GM23338 (cell line): ENCODE measurements around the gene FAXC. TPM values are rescaled to one million over a fixed set of nuclear protein-coding genes. Genes with fewer than 3 reads are reported as not detected.

Experiments used
- ATAC-seq: fragments of 200-7000 bp; cut with Tn5 transposase; 3 replicates; pipeline ENCODE4 v1.9.1; 2020
- DNase-seq: peaks from one replicate; pipeline ENCODE4 v3.0.0-alpha.2; 2015; ENCODE audit warnings: low spot score
- H2AFZ ChIP-seq: fragments of 200-600 bp; sonication (generic); 2 replicates; pipeline ENCODE4 v1.8.0; 2016; ENCODE audit warnings: antibody characterized with exemption, mild to moderate bottlenecking, moderate library complexity
- H3F3A ChIP-seq: fragments of 200-600 bp; sonication (generic); replicated peaks from 2 replicates; pipeline ENCODE4 v1.8.0; 2017; ENCODE audit warnings: antibody characterized with exemption, mixed run types, low read depth
- H3K27ac ChIP-seq: fragments of 200-600 bp; sonication (generic); 2 replicates; pipeline ENCODE4 v1.6.1; 2016; ENCODE audit warnings: low read depth
- H3K27me3 ChIP-seq: fragments of 200-600 bp; sonication (generic); 2 replicates; pipeline ENCODE4 v1.8.0; 2016; ENCODE audit warnings: mild to moderate bottlenecking, mixed run types, moderate library complexity; ENCODE audit not compliant: insufficient read depth
- H3K36me3 ChIP-seq: fragments of 200-600 bp; sonication (generic); 2 replicates; pipeline ENCODE4 v1.8.0; 2016; ENCODE audit warnings: mild to moderate bottlenecking; ENCODE audit not compliant: insufficient read depth
- H3K4me1 ChIP-seq: fragments of 200-600 bp; sonication (generic); 2 replicates; pipeline ENCODE4 v1.8.0; 2016; ENCODE audit warnings: mild to moderate bottlenecking, moderate library complexity; ENCODE audit not compliant: insufficient read depth
- H3K4me2 ChIP-seq: fragments of 200-600 bp; sonication (generic); 2 replicates; pipeline ENCODE4 v1.7.1; 2017; ENCODE audit warnings: mixed run types
- H3K4me3 ChIP-seq: fragments of 200-600 bp; sonication (generic); 2 replicates; pipeline ENCODE4 v1.6.1; 2016; ENCODE audit warnings: mixed run types
- H3K79me2 ChIP-seq: fragments of 200-600 bp; sonication (generic); replicated peaks from 2 replicates; pipeline ENCODE4 v1.8.0; 2017; ENCODE audit warnings: mild to moderate bottlenecking; ENCODE audit not compliant: insufficient read depth
- H3K9me2 ChIP-seq: fragments of 200-600 bp; sonication (generic); 2 replicates; pipeline ENCODE4 v1.8.0; 2017; ENCODE audit not compliant: insufficient read depth
- H4K20me1 ChIP-seq: fragments of 200-600 bp; sonication (generic); replicated peaks from 2 replicates; pipeline ENCODE4 v1.8.0; 2017; ENCODE audit warnings: mild to moderate bottlenecking; ENCODE audit not compliant: insufficient read depth
- H3K27ac Mint-ChIP-seq: 2 replicates; pipeline ENCODE4 v1.8.0; 2020; ENCODE audit warnings: inconsistent platforms, mild to moderate bottlenecking, moderate library complexity, mixed read lengths
- H3K27me3 Mint-ChIP-seq: 3 replicates; pipeline ENCODE4 v1.8.0; 2022; ENCODE audit warnings: low read depth, mild to moderate bottlenecking, moderate library complexity, mixed read lengths, inconsistent platforms; ENCODE audit not compliant: insufficient read depth, poor library complexity
- H3K36me3 Mint-ChIP-seq: 3 replicates; pipeline ENCODE4 v1.8.0; 2021; ENCODE audit warnings: low read depth, mild to moderate bottlenecking, inconsistent platforms, moderate library complexity, mixed read lengths
- H3K4me1 Mint-ChIP-seq: 3 replicates; pipeline ENCODE4 v1.8.0; 2020; ENCODE audit warnings: mild to moderate bottlenecking, inconsistent platforms, mixed read lengths
- H3K4me3 Mint-ChIP-seq: 3 replicates; pipeline ENCODE4 v1.8.0; 2021; ENCODE audit warnings: moderate library complexity, mild to moderate bottlenecking, inconsistent platforms, mixed read lengths
- H3K9me3 Mint-ChIP-seq: 3 replicates; pipeline ENCODE4 v1.8.0; 2020; ENCODE audit warnings: moderate library complexity, mild to moderate bottlenecking, inconsistent platforms, mixed read lengths
- EZH2 ChIP-seq: fragments of 200-600 bp; sonication (generic); IDR thresholded peaks from one replicate; pipeline ENCODE4 v1.8.0; 2017; ENCODE audit warnings: antibody characterized with exemption, mild to moderate bottlenecking, low read depth; ENCODE audit not compliant: unreplicated experiment
- EZH2phosphoT487 ChIP-seq: fragments of 200-600 bp; sonication (generic); IDR thresholded peaks from one replicate; pipeline ENCODE4 v1.8.1; 2018; ENCODE audit warnings: antibody characterized with exemption; ENCODE audit not compliant: unreplicated experiment
- NANOG ChIP-seq: IDR thresholded peaks from 2 replicates; pipeline ENCODE4 v1.6.1; 2016; ENCODE audit warnings: antibody characterized with exemption, borderline replicate concordance
- ZNF114 ChIP-seq: fragments of 250-450 bp; sonication (Bioruptor Pico); IDR thresholded peaks from 2 replicates; pipeline ENCODE4 v1.5.0; 2020; ENCODE audit warnings: mild to moderate bottlenecking, moderate library complexity
- ZNF462 ChIP-seq: fragments of 250-450 bp; sonication (Bioruptor Pico); IDR thresholded peaks from 2 replicates; pipeline ENCODE4 v1.5.0; 2020; ENCODE audit warnings: mild to moderate bottlenecking, moderate library complexity
- polyA plus RNA-seq: library from polyadenylated mRNA; unstranded; fragments of >200 nt; fragmentation: Nextera tagmentation; extraction: Ambion mirVana; gene quantifications from 2 replicates; pipeline ENCODE4 v1.2.1, GENCODE V29; 2016
- total RNA-seq: library from RNA; depleted of rRNA; stranded (reverse); fragments of >200 nt; shearing (Covaris generic); gene quantifications from 2 replicates; pipeline ENCODE4 v1.2.3, GENCODE V29; 2014
- TF ChIP-seq, protein P1 (sequence below): IDR thresholded peaks from one replicate; pipeline ENCODE4 v1.6.1; 2018; ENCODE audit warnings: antibody characterized with exemption; ENCODE audit not compliant: unreplicated experiment

Gene FAXC
- total and polyA plus RNA-seq, 2 experiments from 2014 or later = 10.5 to 15.2 TPM

DNA sequence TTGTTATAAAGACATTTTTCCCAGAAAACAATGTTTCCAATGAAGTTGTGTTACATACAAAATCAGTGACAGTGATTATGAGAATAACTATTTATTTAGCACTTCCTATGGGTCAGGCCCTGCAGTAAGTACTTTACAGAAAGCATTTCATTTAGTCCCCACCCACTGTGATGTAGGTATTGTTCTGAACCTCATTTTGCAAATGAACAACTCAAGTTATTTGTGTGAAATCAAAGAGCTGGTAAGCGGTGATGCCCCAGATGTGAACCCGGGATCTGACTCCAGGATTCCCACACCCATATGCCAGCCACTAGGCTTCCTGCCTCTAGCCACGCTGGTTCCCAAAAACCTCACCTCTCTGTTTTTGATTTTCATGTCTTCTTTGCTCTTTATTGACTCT is 30.9 kb downstream of the FAXC start (continued):
- TF ChIP-seq ZNF462 (CRISPR knock-in tag) (no peak), EZH2 (no peak), NANOG (no peak)
- TF ChIP-seq, protein P1, sequence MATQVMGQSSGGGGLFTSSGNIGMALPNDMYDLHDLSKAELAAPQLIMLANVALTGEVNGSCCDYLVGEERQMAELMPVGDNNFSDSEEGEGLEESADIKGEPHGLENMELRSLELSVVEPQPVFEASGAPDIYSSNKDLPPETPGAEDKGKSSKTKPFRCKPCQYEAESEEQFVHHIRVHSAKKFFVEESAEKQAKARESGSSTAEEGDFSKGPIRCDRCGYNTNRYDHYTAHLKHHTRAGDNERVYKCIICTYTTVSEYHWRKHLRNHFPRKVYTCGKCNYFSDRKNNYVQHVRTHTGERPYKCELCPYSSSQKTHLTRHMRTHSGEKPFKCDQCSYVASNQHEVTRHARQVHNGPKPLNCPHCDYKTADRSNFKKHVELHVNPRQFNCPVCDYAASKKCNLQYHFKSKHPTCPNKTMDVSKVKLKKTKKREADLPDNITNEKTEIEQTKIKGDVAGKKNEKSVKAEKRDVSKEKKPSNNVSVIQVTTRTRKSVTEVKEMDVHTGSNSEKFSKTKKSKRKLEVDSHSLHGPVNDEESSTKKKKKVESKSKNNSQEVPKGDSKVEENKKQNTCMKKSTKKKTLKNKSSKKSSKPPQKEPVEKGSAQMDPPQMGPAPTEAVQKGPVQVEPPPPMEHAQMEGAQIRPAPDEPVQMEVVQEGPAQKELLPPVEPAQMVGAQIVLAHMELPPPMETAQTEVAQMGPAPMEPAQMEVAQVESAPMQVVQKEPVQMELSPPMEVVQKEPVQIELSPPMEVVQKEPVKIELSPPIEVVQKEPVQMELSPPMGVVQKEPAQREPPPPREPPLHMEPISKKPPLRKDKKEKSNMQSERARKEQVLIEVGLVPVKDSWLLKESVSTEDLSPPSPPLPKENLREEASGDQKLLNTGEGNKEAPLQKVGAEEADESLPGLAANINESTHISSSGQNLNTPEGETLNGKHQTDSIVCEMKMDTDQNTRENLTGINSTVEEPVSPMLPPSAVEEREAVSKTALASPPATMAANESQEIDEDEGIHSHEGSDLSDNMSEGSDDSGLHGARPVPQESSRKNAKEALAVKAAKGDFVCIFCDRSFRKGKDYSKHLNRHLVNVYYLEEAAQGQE = no peak

- H4K20me1 ChIP-seq = no peaks in the 10 kb centered on the region
- Mint-ChIP-seq H3K27ac (no peak overlapping the region), H3K4me3 (no peak overlapping the region), H3K27me3 (no peaks in the 10 kb centered on the region), H3K36me3 (no peaks in the 10 kb centered on the region; the same call in 2 of the 3 replicates), H3K4me1 (peaks cover 8% of the 10 kb centered on the region), H3K9me3 (no peaks in the 10 kb centered on the region)
- no peaks in the 10 kb centered on the region for H3F3A ChIP-seq
- no peaks in the 10 kb centered on the region for H3K27me3 ChIP-seq
- peaks cover 2% of the 10 kb centered on the region; the same call in 1 of the 2 replicates for H3K4me1 ChIP-seq
- no peak overlapping the region for H2AFZ ChIP-seq
- no peaks in the 10 kb centered on the region for H3K79me2 ChIP-seq
- H3K27ac ChIP-seq = peak overlapping the region; percentile 19; the same call in 1 of the 2 replicates
- DNase-seq (no peak), ATAC-seq (no peak)
- H3K4me2 ChIP-seq = no peak overlapping the region
- no peak overlapping the region for H3K4me3 ChIP-seq
- H3K9me2 ChIP-seq = no peaks in the 10 kb centered on the region
- H3K36me3 ChIP-seq = no peaks in the 10 kb centered on the region
- TF ChIP-seq ZNF114 (CRISPR knock-in tag) = no peak
- TF ChIP-seq EZH2phosphoT487 = no peak
These were observed 37.1 kb downstream of the FAXC start for GRCh38 chr6:99312354-99312753.
